A549 (cell line): ENCODE measurements around the gene CISH. TPM values are rescaled to one million over a fixed set of nuclear protein-coding genes. Genes with fewer than 3 reads are reported as not detected.

Experiments used
- ATAC-seq, 2 experiments: fragments of 200-7000 bp in 1 of 2; fragments of >200 bp in 1 of 2; cut with Nextera tagmentation in 1 of 2; cut with Tn5 transposase in 1 of 2; 3 replicates each; pipeline versions ENCODE4 v1.8.0 to v1.9.1; 2018 to 2020; ENCODE audit warnings: mild to moderate bottlenecking in 1 of 2, moderate library complexity in 1 of 2
- CTCF ChIA-PET: fragments of 300-600 bp; sonication (Branson Sonifier 250); formaldehyde crosslinking; extraction: SDS; loops from one replicate; lab custom pipeline; 2021; ENCODE audit warnings: antibody characterized with exemption, inconsistent platforms; lab: Yijun Ruan, JAX
- POLR2A ChIA-PET: fragments of 350-600 bp; formaldehyde crosslinking; extraction: SDS; loops from one replicate; lab custom pipeline; 2021; ENCODE audit warnings: antibody characterized with exemption, inconsistent platforms; lab: Yijun Ruan, JAX
- DNase-seq, 2 experiments: peaks; one replicate each; pipeline versions ENCODE4 v3.0.0 to v3.0.0-alpha.2; 2011 to 2016; ENCODE audit warnings: low read depth in 1 of 2, low spot score in 1 of 2
- FAIRE-seq: peaks from 2 replicates; lab custom pipeline; 2011; peaks lifted over from hg19 to GRCh38; lab: Jason Lieb, UNC
- H3K27ac ChIP-seq, 2 experiments: fragments of >200 bp; sonication (Bioruptor Twin); formaldehyde crosslinking; 3 replicates each; pipeline ENCODE4 v1.5.1; 2016 to 2017
- H3K4me1 ChIP-seq: fragments of >200 bp; sonication (Bioruptor Twin); formaldehyde crosslinking; 3 replicates; pipeline ENCODE4 v1.6.1; 2016
- H3K4me2 ChIP-seq: fragments of >200 bp; sonication (Bioruptor Twin); formaldehyde crosslinking; 3 replicates; pipeline ENCODE4 v1.6.1; 2016
- H3K4me3 ChIP-seq: fragments of >200 bp; sonication (Bioruptor Twin); formaldehyde crosslinking; 3 replicates; pipeline ENCODE4 v1.5.1; 2016
- H3K9me3 ChIP-seq: fragments of >200 bp; sonication (Bioruptor Twin); formaldehyde crosslinking; 3 replicates; pipeline ENCODE4 v1.6.1; 2016
- CEBPB ChIP-seq, 2 experiments: fragments of >200 bp in 1 of 2; sonication (Bioruptor Twin) in 1 of 2; formaldehyde crosslinking in 1 of 2; IDR thresholded peaks; 2 replicates each; pipeline ENCODE4 v1.6.1; 2012 to 2016
- CHD2 ChIP-seq: fragments of 150-350 bp; IDR thresholded peaks from 2 replicates; pipeline ENCODE4 v1.6.1; 2014; ENCODE audit warnings: low read length; ENCODE audit not compliant: partially characterized antibody
- CHD4 ChIP-seq: fragments of 200-600 bp; sonication (generic); IDR thresholded peaks from 2 replicates; pipeline ENCODE4 v1.6.1; 2016; ENCODE audit warnings: antibody characterized with exemption, mild to moderate bottlenecking, borderline replicate concordance
- FOSB ChIP-seq: fragments of 250-450 bp; sonication (Bioruptor Pico); IDR thresholded peaks from 2 replicates; pipeline ENCODE4 v1.5.0; 2020; ENCODE audit warnings: mild to moderate bottlenecking, moderate library complexity
- FOXS1 ChIP-seq: fragments of 250-450 bp; sonication (Bioruptor Pico); IDR thresholded peaks from 2 replicates; pipeline ENCODE4 v1.5.0; 2020; ENCODE audit warnings: mild to moderate bottlenecking, moderate library complexity
- GATA3 ChIP-seq: IDR thresholded peaks from 2 replicates; pipeline ENCODE4 v1.6.1; 2012; ENCODE audit warnings: borderline replicate concordance
- HDAC2 ChIP-seq: fragments of 200-600 bp; sonication (generic); IDR thresholded peaks from 2 replicates; pipeline ENCODE4 v1.6.1; 2016
- HEYL ChIP-seq: fragments of 250-450 bp; sonication (Bioruptor Pico); IDR thresholded peaks from 2 replicates; pipeline ENCODE4 v1.8.0; 2021; ENCODE audit warnings: mild to moderate bottlenecking, moderate library complexity
- HOXA7 ChIP-seq: fragments of 250-450 bp; sonication (Bioruptor Pico); IDR thresholded peaks from 2 replicates; pipeline ENCODE4 v1.5.0; 2020; ENCODE audit warnings: mild to moderate bottlenecking, moderate library complexity
- HOXB5 ChIP-seq: fragments of 250-450 bp; sonication (Bioruptor Pico); IDR thresholded peaks from 2 replicates; pipeline ENCODE4 v1.5.0; 2020; ENCODE audit warnings: mild to moderate bottlenecking, moderate library complexity
- JUNB ChIP-seq: fragments of >200 bp; sonication (Bioruptor Twin); formaldehyde crosslinking; IDR thresholded peaks from 2 replicates; pipeline ENCODE4 v1.6.1; 2016
- KDM1A ChIP-seq: fragments of 200-600 bp; sonication (generic); IDR thresholded peaks from 2 replicates; pipeline ENCODE4 v1.6.1; 2016; ENCODE audit warnings: low read depth, mild to moderate bottlenecking
- KDM5A ChIP-seq: fragments of 200-600 bp; sonication (generic); IDR thresholded peaks from 2 replicates; pipeline ENCODE4 v1.6.1; 2016; ENCODE audit warnings: antibody characterized with exemption, mild to moderate bottlenecking
- TFCP2L1 ChIP-seq: fragments of 250-450 bp; sonication (Bioruptor Pico); IDR thresholded peaks from 2 replicates; pipeline ENCODE4 v1.5.0; 2021; ENCODE audit warnings: mild to moderate bottlenecking
- ZC3H11A ChIP-seq: fragments of 450-650 bp; IDR thresholded peaks from 2 replicates; pipeline ENCODE4 v1.6.1; 2014; ENCODE audit warnings: antibody characterized with exemption, mild to moderate bottlenecking
- WGBS: methylation state at CpG from one replicate; pipeline ENCODE4 v1.1.6; 2017; ENCODE audit errors: missing lambda C conversion rate; 5-methylcytosine and 5-hydroxymethylcytosine counted together
- polyA plus RNA-seq, 4 experiments: library from polyadenylated mRNA; depleted of rRNA in 3 of 4; stranded (reverse); fragments of >200 nt; fragmentation: RNase III in 1 of 4; extraction: RNeasy Plus Mini Kit Qiagen cat#74134 plus additional on column Dnase treatment in 1 of 4; gene quantifications; 2 replicates in 3 of 4; 3 replicates in 1 of 4; pipeline ENCODE4 v1.2.3, GENCODE V29; 2011 to 2017
- TF ChIP-seq, protein P1 (sequence below): IDR thresholded peaks from 2 replicates; pipeline ENCODE4 v1.6.1; 2012
- TF ChIP-seq, protein P2 (sequence below): fragments of 150-350 bp; IDR thresholded peaks from 2 replicates; pipeline ENCODE4 v1.6.1; 2014; ENCODE audit warnings: low read depth, mild to moderate bottlenecking, low read length
- TF ChIP-seq, protein P3 (sequence below): fragments of >200 bp; sonication (Bioruptor Twin); formaldehyde crosslinking; IDR thresholded peaks from 3 replicates; pipeline ENCODE4 v1.5.1; 2016
- TF ChIP-seq, protein P4 (sequence below): fragments of 200-600 bp; sonication (generic); IDR thresholded peaks from 2 replicates; pipeline ENCODE4 v1.6.1; 2016; ENCODE audit warnings: antibody characterized with exemption, mild to moderate bottlenecking, moderate library complexity

Gene CISH
- polyA plus RNA-seq, 2 of the 4 experiments (the other 2 are of a cell fraction), result 0.43 to 0.68 TPM

DNA sequence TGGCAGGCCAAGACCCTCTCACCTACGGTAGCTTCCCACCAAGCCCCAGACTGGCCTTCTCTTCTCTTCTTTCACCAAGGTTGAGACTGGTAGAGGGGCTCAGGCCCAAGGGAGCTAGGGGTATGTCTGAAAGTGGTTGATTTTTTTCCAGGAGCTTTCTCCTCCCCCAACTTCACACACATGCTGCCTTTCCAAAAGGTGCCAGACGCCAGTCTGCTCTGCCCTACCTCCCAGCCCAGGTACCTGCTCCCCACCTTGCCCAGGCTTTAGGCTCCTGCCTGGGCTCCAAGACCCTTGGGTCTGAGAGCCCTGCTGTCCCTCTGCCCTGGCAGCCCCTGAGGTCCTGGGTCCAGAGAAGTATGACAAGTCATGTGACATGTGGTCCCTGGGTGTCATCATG, 33.8 kb upstream of the CISH start:
- no peak overlapping the region for H3K4me2 ChIP-seq
- no peak for TF ChIP-seq GATA3
- TF ChIP-seq JUNB, result no peak
- TF ChIP-seq, protein P1, sequence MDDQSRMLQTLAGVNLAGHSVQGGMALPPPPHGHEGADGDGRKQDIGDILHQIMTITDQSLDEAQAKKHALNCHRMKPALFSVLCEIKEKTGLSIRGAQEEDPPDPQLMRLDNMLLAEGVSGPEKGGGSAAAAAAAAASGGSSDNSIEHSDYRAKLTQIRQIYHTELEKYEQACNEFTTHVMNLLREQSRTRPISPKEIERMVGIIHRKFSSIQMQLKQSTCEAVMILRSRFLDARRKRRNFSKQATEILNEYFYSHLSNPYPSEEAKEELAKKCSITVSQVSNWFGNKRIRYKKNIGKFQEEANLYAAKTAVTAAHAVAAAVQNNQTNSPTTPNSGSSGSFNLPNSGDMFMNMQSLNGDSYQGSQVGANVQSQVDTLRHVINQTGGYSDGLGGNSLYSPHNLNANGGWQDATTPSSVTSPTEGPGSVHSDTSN, result no peak
- no peak for TF ChIP-seq HOXB5 (CRISPR knock-in tag)
- no peak for TF ChIP-seq CHD2
- no peak for TF ChIP-seq TFCP2L1 (CRISPR knock-in tag)
- TF ChIP-seq FOXS1 (CRISPR knock-in tag), result no peak
- TF ChIP-seq, protein P2, sequence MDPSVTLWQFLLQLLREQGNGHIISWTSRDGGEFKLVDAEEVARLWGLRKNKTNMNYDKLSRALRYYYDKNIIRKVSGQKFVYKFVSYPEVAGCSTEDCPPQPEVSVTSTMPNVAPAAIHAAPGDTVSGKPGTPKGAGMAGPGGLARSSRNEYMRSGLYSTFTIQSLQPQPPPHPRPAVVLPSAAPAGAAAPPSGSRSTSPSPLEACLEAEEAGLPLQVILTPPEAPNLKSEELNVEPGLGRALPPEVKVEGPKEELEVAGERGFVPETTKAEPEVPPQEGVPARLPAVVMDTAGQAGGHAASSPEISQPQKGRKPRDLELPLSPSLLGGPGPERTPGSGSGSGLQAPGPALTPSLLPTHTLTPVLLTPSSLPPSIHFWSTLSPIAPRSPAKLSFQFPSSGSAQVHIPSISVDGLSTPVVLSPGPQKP, result no peak
- no peak for TF ChIP-seq KDM5A
- no peak for TF ChIP-seq ZC3H11A
- TF ChIP-seq, protein P3, sequence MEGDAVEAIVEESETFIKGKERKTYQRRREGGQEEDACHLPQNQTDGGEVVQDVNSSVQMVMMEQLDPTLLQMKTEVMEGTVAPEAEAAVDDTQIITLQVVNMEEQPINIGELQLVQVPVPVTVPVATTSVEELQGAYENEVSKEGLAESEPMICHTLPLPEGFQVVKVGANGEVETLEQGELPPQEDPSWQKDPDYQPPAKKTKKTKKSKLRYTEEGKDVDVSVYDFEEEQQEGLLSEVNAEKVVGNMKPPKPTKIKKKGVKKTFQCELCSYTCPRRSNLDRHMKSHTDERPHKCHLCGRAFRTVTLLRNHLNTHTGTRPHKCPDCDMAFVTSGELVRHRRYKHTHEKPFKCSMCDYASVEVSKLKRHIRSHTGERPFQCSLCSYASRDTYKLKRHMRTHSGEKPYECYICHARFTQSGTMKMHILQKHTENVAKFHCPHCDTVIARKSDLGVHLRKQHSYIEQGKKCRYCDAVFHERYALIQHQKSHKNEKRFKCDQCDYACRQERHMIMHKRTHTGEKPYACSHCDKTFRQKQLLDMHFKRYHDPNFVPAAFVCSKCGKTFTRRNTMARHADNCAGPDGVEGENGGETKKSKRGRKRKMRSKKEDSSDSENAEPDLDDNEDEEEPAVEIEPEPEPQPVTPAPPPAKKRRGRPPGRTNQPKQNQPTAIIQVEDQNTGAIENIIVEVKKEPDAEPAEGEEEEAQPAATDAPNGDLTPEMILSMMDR, result no peak
- no peak for TF ChIP-seq HOXA7
- no peak for TF ChIP-seq KDM1A
- TF ChIP-seq FOSB (CRISPR knock-in tag), result no peak
- no peak for TF ChIP-seq HDAC2
- WGBS, result 70% methylated on average over 2 of the region's 2 CpGs
- H3K4me1 ChIP-seq, result no peaks in the 10 kb centered on the region
- H3K9me3 ChIP-seq, result no peaks in the 10 kb centered on the region
- FAIRE-seq, result no peak
- no peak for DNase-seq
- H3K4me3 ChIP-seq, result no peak overlapping the region
- ChIA-PET CTCF (no interaction called here), POLR2A (no interaction called here)
- no peak overlapping the region for H3K27ac ChIP-seq
- ATAC-seq, result no peak

DNA sequence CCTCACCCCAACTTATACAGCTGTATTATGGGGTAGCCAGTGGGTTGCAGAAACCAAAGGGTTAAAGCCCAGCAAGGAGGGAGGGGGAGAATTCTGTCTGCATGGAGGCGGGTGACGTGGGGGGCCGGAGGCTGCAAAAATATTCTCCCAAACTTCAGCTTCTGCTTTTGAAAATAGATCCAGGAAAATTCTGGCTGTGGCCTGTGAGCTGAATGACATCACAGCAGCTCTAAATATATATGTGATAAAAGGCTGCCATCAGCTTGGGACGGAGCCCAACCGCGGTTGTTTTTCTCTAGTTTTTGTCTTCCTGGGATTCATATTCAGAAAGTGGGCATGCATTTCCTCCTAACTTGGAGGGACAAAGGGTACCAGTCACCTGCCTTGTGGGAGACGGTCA, 33.0 kb upstream of the CISH start:
- WGBS, result 86% methylated on average over 7 of the region's 7 CpGs
- no peak for FAIRE-seq
- CTCF ChIA-PET, result no interaction called here

More for the DNA sequence above, 33.0 kb upstream of the CISH start:
- ATAC-seq, result no peak
- Histone ChIP-seq H3K4me3 (no peak overlapping the region), H3K27ac (no peak overlapping the region), H3K9me3 (no peaks in the 10 kb centered on the region)
- no peak for DNase-seq
- TF ChIP-seq CHD4 (no peak), HOXA7 (no peak), CEBPB (IDR thresholded peaks at IDR 0.05) (no peak), HEYL (CRISPR knock-in tag) (no peak)
- TF ChIP-seq, protein P3, result no peak
- TF ChIP-seq, protein P2, result no peak
- TF ChIP-seq, protein P4, sequence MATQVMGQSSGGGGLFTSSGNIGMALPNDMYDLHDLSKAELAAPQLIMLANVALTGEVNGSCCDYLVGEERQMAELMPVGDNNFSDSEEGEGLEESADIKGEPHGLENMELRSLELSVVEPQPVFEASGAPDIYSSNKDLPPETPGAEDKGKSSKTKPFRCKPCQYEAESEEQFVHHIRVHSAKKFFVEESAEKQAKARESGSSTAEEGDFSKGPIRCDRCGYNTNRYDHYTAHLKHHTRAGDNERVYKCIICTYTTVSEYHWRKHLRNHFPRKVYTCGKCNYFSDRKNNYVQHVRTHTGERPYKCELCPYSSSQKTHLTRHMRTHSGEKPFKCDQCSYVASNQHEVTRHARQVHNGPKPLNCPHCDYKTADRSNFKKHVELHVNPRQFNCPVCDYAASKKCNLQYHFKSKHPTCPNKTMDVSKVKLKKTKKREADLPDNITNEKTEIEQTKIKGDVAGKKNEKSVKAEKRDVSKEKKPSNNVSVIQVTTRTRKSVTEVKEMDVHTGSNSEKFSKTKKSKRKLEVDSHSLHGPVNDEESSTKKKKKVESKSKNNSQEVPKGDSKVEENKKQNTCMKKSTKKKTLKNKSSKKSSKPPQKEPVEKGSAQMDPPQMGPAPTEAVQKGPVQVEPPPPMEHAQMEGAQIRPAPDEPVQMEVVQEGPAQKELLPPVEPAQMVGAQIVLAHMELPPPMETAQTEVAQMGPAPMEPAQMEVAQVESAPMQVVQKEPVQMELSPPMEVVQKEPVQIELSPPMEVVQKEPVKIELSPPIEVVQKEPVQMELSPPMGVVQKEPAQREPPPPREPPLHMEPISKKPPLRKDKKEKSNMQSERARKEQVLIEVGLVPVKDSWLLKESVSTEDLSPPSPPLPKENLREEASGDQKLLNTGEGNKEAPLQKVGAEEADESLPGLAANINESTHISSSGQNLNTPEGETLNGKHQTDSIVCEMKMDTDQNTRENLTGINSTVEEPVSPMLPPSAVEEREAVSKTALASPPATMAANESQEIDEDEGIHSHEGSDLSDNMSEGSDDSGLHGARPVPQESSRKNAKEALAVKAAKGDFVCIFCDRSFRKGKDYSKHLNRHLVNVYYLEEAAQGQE, result no peak
- TF ChIP-seq, all 56 proteins: peak for 0
- POLR2A ChIA-PET, result no interaction called here
- Histone ChIP-seq H3K4me2 (no peak overlapping the region), H3K4me1 (no peaks in the 10 kb centered on the region)
